Thoracic aorta (tissue), 2 donors: ENCODE data around the gene FBXW7. TPM values are rescaled to one million over a fixed set of nuclear protein-coding genes. Genes with fewer than 3 reads are reported as not detected.

Experiments
- ATAC-seq: fragments of 150-250 bp; one replicate; pipeline ENCODE4 v1.8.0; 2017; ENCODE audit warnings: low read depth; ENCODE audit not compliant: insufficient number of reproducible peaks, low FRiP score
- DNase-seq: peaks from one replicate; pipeline ENCODE4 v3.0.0-alpha.2; 2020; ENCODE audit warnings: low spot score
- H3K27ac ChIP-seq, 2 donors: fragments of 200-600 bp; sonication (generic); 1 replicate in 1 of 2; 2 replicates in 1 of 2; pipeline ENCODE4 v1.5.1; 2016; ENCODE audit warnings: mild to moderate bottlenecking in 2 of 2, moderate library complexity in 2 of 2
- H3K27me3 ChIP-seq: fragments of 200-600 bp; sonication (generic); replicated peaks from 2 replicates; pipeline ENCODE4 v1.6.0; 2016; ENCODE audit warnings: mild to moderate bottlenecking; ENCODE audit not compliant: insufficient read depth
- H3K36me3 ChIP-seq: fragments of 200-600 bp; sonication (generic); one replicate; pipeline ENCODE4 v1.5.1; 2016
- H3K4me1 ChIP-seq, 2 donors: fragments of 200-600 bp; sonication (generic); 1 replicate in 1 of 2; 2 replicates in 1 of 2; pipeline versions ENCODE4 v1.5.1 to v1.6.0; 2016; ENCODE audit warnings: low read depth in 2 of 2, mild to moderate bottlenecking in 1 of 2; ENCODE audit not compliant: control insufficient read depth in 1 of 2
- H3K4me3 ChIP-seq: fragments of 200-600 bp; sonication (generic); 2 replicates; pipeline ENCODE4 v1.5.1; 2016; ENCODE audit warnings: mild to moderate bottlenecking
- H3K9me3 ChIP-seq: fragments of 200-600 bp; sonication (generic); 2 replicates; pipeline ENCODE4 v1.5.1; 2016
- total RNA-seq, 2 donors: library from RNA; depleted of rRNA; stranded (reverse); fragments of >200 nt; gene quantifications; one replicate each; pipeline versions ENCODE4 v1.1.0 to v1.2.3, GENCODE V29; 2016
- TF ChIP-seq, protein P1 (sequence below): fragments of 200-600 bp; sonication (generic); IDR thresholded peaks from one replicate; pipeline ENCODE4 v1.5.1; 2019; ENCODE audit warnings: antibody characterized with exemption

FBXW7 gene
- total RNA-seq, 2 donors from 2014 or later, result 31.5 to 92.6 TPM

DNA sequence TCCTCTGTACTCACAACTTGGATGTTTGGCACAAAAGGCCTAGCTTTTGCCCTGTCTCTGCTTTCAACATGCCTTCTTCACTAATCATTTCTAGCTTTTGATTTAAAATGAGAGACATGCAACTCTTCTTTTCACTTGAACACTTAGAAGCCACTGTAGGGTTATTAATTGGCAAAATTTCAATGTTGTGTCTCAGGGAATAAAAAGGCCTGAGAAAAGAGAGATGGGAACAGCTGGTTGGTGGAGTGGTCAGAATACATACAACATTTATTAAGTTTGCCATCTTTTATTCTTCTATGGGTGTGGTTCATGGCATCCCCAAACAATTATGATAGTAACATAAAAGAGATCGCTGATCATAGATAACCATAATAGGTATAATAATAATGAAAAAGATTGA, 114.3 kb downstream of the FBXW7 start:
- H3K4me3 ChIP-seq, result no peak overlapping the region
- ATAC-seq, result no peak

DNA sequence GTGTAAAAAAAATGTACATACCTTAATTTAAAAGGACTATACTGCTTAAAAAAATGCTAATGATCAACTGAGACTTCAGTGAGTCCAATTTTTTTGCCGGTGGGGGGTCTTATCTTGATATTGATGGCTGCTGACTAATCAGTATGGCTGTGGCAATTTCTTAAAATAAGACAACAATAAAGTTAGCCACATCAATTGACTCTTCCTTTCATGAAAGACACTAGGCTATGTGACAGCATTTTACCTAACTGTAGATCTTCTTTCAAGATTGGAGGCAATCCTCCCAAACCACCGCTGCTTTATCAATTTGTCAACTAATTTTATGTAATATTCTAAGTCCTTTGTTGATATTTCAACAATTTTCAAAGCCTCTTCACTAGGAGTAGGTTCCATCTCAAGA, 116.1 kb downstream of the FBXW7 start:
- no peaks in the 10 kb centered on the region for H3K27me3 ChIP-seq
- ATAC-seq (no peak), DNase-seq (no peak)
- peaks cover 0 to 8% of the 10 kb centered on the region in 2 donors for H3K4me1 ChIP-seq
- H3K36me3 ChIP-seq, result no peaks in the 10 kb centered on the region
- H3K27ac ChIP-seq, result no peak overlapping the region
- no peaks in the 10 kb centered on the region for H3K9me3 ChIP-seq
- TF ChIP-seq, protein P1, sequence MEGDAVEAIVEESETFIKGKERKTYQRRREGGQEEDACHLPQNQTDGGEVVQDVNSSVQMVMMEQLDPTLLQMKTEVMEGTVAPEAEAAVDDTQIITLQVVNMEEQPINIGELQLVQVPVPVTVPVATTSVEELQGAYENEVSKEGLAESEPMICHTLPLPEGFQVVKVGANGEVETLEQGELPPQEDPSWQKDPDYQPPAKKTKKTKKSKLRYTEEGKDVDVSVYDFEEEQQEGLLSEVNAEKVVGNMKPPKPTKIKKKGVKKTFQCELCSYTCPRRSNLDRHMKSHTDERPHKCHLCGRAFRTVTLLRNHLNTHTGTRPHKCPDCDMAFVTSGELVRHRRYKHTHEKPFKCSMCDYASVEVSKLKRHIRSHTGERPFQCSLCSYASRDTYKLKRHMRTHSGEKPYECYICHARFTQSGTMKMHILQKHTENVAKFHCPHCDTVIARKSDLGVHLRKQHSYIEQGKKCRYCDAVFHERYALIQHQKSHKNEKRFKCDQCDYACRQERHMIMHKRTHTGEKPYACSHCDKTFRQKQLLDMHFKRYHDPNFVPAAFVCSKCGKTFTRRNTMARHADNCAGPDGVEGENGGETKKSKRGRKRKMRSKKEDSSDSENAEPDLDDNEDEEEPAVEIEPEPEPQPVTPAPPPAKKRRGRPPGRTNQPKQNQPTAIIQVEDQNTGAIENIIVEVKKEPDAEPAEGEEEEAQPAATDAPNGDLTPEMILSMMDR, result no peak
- no peak overlapping the region for H3K4me3 ChIP-seq

More for the DNA sequence above, 114.3 kb downstream of the FBXW7 start:
- TF ChIP-seq, protein P1, result no peak
- Histone ChIP-seq H3K27me3 (no peaks in the 10 kb centered on the region), H3K9me3 (no peaks in the 10 kb centered on the region), H3K4me1 (peaks cover 0 to 4% of the 10 kb centered on the region in 2 donors), H3K36me3 (no peaks in the 10 kb centered on the region), H3K27ac (no peak overlapping the region)
- DNase-seq, result no peak

DNA sequence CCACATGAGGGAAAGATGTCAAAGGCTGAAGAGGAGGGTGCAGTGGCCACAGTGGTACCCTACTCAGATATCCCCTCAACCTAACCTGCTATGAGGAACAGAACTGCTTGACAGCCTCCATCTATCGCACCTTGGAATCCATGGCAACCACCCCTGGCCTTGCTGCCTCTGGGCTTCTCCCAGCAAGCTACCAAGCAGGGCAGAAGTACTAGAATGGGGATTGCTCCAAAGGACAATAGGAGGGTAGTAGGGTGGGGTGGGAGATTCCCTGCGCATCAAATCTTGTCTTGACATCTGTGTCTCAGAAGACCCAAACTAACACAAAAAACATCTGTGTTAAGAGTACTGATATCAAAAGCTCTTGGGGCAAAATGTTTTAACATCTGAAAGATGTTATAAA, 118.2 kb downstream of the FBXW7 start:
- TF ChIP-seq, protein P1, result no peak
- no peak overlapping the region for H3K4me3 ChIP-seq
- DNase-seq (no peak), ATAC-seq (no peak)
- H3K27me3 ChIP-seq, result no peaks in the 10 kb centered on the region
- H3K36me3 ChIP-seq, result no peaks in the 10 kb centered on the region
- H3K9me3 ChIP-seq, result no peaks in the 10 kb centered on the region
- H3K27ac ChIP-seq, result no peak overlapping the region
- H3K4me1 ChIP-seq, result peaks cover 0 to 4% of the 10 kb centered on the region in 2 donors

DNA sequence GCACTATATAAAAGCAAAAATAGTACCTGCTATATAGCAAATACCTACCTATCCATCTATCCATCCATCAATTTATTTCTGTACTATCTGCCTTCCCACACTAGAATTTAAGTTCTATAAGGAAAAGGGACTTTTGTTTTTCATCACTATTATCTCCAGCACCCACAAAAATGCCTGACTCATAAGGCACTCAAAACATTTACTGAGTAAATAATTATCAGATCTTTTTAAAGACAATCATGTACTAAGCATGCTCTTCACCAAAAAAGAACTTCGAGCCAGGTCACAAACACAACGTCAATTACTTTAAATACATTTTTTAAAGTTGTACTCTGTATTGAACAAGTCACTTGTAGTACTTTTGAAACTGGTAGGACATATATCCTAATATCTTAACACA, 119.9 kb downstream of the FBXW7 start:
- H3K4me3 ChIP-seq, result no peak overlapping the region
- H3K27me3 ChIP-seq, result no peaks in the 10 kb centered on the region
- H3K9me3 ChIP-seq, result no peaks in the 10 kb centered on the region
- TF ChIP-seq, protein P1, result no peak
- no peak for ATAC-seq
- DNase-seq, result no peak
- H3K4me1 ChIP-seq, result peaks cover 0 to 4% of the 10 kb centered on the region in 2 donors
- no peak overlapping the region for H3K27ac ChIP-seq
- no peaks in the 10 kb centered on the region for H3K36me3 ChIP-seq

DNA sequence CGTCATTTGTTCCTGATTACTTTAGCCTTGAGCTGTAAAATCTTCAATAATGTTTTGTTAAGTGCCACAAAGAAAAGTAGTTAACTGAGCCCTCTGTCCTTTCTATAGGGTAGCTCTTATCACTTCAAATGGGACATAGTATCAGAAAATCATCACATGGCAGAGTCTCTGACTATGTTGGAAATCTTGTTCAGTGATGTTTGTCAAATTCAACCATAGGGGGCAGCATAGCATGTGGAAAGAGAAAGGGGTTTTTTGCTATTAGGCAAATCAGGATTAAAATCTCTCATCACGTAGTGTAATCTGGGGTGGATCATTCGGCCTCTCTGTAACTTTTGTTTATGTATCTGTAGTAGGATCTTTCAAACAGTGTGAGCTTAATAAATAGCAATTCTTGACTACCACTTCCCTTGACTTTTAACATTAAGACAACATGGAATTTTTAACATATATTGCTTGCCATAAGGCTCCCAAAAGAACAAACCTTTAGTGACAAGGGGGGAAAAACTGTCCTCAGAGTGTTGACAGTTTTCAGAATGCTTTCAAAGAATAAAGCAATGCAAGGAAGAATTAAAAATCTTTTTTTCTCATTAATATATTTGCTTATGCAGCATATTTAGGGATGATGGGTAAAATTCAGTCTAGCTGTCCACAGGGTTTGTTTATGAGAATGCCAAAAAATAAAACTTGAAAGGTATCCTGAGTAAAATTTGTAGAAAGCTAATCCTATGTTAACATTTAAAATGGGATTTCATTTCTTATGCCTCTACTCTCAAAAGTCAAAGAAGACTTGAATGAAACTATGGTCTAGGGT, 127.2 kb downstream of the FBXW7 start:
- H3K4me1 ChIP-seq, result no peaks in the 10 kb centered on the region
- no peaks in the 10 kb centered on the region for H3K27me3 ChIP-seq
- no peak for ATAC-seq
- DNase-seq, result no peak
- no peak overlapping the region for H3K4me3 ChIP-seq
- H3K9me3 ChIP-seq, result no peaks in the 10 kb centered on the region
- TF ChIP-seq, protein P1, result no peak
- H3K36me3 ChIP-seq, result no peaks in the 10 kb centered on the region
- H3K27ac ChIP-seq, result no peak overlapping the region
